ENCODE results near the gene SF3A1.

GRCh38 chr22:30282616-30283046, 74.1 kb downstream of the SF3A1 start:
- TF ChIP-seq CTCF (IDR thresholded peaks at IDR 0.05) (no peak), POLR2A (IDR thresholded peaks at IDR 0.05) (no peak)

Measured in uterus (tissue), 2 donors.